HL-60 (cell line): ENCODE measurements around the gene IRF2.

ENCODE experiments used
- GABPA ChIP-seq: IDR thresholded peaks from 2 replicates; pipeline ENCODE4 v1.6.1; 2012; ENCODE audit warnings: low read depth
- POLR2AphosphoS5 ChIP-seq: IDR thresholded peaks from 2 replicates; pipeline ENCODE4 v1.6.1; 2012; ENCODE audit warnings: low read depth
- TF ChIP-seq, protein P1 (sequence below): IDR thresholded peaks from one replicate; pipeline ENCODE4 v1.5.1; 2011; ENCODE audit warnings: low read length, control low read depth, inconsistent platforms; ENCODE audit not compliant: insufficient read depth
- TF ChIP-seq, protein P2 (sequence below): IDR thresholded peaks from 2 replicates; pipeline ENCODE4 v1.6.1; 2012; ENCODE audit warnings: low read depth; ENCODE audit not compliant: insufficient replicate concordance

DNA sequence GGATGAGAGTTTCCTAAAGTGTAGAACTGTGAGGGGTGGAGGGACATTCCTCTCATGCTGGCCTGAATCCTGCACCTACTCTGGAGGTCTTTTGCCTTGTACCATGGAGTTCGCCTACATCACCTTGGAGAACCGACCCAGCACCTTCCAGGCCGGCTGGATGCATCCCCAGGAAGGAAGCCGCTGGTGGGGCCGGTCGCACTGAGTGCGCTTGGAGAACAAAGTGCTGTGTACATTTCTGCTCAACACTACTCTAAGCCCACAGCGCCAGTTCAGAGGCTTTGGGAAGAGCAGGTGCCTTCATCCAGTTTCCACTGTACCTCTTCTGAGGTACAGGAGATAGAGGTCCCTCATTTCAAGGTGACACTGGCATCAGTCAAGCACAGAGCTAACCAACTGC is 15.4 kb upstream of the IRF2 start:
- TF ChIP-seq, protein P1, sequence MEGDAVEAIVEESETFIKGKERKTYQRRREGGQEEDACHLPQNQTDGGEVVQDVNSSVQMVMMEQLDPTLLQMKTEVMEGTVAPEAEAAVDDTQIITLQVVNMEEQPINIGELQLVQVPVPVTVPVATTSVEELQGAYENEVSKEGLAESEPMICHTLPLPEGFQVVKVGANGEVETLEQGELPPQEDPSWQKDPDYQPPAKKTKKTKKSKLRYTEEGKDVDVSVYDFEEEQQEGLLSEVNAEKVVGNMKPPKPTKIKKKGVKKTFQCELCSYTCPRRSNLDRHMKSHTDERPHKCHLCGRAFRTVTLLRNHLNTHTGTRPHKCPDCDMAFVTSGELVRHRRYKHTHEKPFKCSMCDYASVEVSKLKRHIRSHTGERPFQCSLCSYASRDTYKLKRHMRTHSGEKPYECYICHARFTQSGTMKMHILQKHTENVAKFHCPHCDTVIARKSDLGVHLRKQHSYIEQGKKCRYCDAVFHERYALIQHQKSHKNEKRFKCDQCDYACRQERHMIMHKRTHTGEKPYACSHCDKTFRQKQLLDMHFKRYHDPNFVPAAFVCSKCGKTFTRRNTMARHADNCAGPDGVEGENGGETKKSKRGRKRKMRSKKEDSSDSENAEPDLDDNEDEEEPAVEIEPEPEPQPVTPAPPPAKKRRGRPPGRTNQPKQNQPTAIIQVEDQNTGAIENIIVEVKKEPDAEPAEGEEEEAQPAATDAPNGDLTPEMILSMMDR, result no peak
- TF ChIP-seq POLR2AphosphoS5, result no peak
- TF ChIP-seq, protein P2, sequence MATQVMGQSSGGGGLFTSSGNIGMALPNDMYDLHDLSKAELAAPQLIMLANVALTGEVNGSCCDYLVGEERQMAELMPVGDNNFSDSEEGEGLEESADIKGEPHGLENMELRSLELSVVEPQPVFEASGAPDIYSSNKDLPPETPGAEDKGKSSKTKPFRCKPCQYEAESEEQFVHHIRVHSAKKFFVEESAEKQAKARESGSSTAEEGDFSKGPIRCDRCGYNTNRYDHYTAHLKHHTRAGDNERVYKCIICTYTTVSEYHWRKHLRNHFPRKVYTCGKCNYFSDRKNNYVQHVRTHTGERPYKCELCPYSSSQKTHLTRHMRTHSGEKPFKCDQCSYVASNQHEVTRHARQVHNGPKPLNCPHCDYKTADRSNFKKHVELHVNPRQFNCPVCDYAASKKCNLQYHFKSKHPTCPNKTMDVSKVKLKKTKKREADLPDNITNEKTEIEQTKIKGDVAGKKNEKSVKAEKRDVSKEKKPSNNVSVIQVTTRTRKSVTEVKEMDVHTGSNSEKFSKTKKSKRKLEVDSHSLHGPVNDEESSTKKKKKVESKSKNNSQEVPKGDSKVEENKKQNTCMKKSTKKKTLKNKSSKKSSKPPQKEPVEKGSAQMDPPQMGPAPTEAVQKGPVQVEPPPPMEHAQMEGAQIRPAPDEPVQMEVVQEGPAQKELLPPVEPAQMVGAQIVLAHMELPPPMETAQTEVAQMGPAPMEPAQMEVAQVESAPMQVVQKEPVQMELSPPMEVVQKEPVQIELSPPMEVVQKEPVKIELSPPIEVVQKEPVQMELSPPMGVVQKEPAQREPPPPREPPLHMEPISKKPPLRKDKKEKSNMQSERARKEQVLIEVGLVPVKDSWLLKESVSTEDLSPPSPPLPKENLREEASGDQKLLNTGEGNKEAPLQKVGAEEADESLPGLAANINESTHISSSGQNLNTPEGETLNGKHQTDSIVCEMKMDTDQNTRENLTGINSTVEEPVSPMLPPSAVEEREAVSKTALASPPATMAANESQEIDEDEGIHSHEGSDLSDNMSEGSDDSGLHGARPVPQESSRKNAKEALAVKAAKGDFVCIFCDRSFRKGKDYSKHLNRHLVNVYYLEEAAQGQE, result no peak
- no peak for TF ChIP-seq GABPA
